ENCODE data around the gene LRRC40.

- no peak for TF ChIP-seq CTCF (conservative IDR thresholded peaks at IDR 0.05)
- no peak for TF ChIP-seq EZH2 (IDR thresholded peaks at IDR 0.05; ENCODE audit: low read depth)
Measured at GRCh38 chr1:70101774-70102173, 103.6 kb downstream of the LRRC40 start.

Data from PC-9 (cell line).